ENCODE measurements around the gene SORCS3.

GRCh38 chr10:104683567-104683966 lies 42.5 kb downstream of the SORCS3 start:
- no peak for TF ChIP-seq CTCF (optimal IDR thresholded peaks at IDR 0.05 in 1 of 3, IDR thresholded peaks at IDR 0.05 in 1 of 3, conservative IDR thresholded peaks at IDR 0.05 in 1 of 3; ENCODE audit: extremely low read depth in 1 of 3, insufficient read depth in 2 of 3, low read length in 3 of 3)
- no peak for TF ChIP-seq EZH2 (IDR thresholded peaks at IDR 0.05; ENCODE audit: low read length)
